Activated CD8-positive, alpha-beta memory T cell treated with anti-CD3 and anti-CD28 coated beads for 36 hours (primary cell): ENCODE measurements around the gene LUZP1. TPM values are rescaled to one million over a fixed set of nuclear protein-coding genes. Genes with fewer than 3 reads are reported as not detected.

Experiments
- CTCF ChIA-PET: fragments of 350-600 bp; sonication (Branson Sonifier 250); formaldehyde crosslinking; loops from one replicate; lab custom pipeline; 2021; ENCODE audit warnings: antibody characterized with exemption; lab: Charles Lee
- POLR2A ChIA-PET: fragments of 350-600 bp; sonication (Branson Sonifier 250); formaldehyde crosslinking; loops from one replicate; lab custom pipeline; 2021; ENCODE audit warnings: antibody characterized with exemption; lab: Charles Lee
- total RNA-seq, 2 experiments: library from RNA; stranded (reverse); gene quantifications; one replicate each; pipeline ENCODE4 v1.2.3, GENCODE V29; 2021

Gene LUZP1
- total RNA-seq, 2 experiments from 2014 or later = 20.4 to 20.7 TPM

DNA sequence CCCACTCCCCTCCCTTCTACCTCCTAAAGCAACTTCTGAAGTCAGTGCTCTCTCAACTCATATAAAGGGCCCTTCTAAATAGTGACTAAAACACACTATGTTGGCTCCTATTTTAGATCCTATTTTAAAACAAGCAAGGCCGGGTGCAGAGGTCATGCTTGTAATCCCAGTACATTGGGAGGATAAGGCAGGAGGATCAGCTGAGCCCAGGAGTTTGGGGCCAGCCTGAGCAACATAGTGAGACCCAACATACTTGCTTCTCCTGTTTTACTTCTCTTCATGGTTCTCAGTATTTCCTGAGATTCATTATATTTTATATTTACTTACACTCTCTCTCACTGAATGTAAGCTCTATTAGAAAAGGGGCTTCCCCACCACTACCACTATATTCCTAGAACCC is 42.5 kb downstream of the LUZP1 start:
- ChIA-PET POLR2A (no interaction called here), CTCF (no interaction called here)

DNA sequence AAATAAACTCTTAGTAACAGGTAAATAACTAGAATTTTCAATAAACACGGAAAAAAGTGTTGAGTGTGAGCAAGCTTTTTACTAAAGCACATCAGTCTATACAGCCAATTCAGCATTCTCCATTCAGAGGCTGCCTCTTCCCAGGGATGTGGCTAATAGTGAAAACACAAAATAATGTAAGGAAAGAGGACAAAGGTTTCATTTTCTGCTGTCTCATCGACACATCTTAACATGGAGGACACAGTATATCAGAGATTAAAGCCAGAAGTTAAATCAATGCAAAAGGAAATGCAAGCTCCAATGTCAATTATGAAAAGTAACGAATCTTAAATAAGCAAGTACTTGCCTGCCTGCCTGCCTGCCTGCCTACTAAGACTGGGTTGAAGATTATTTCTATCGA is 43.2 kb downstream of the LUZP1 start:
- CTCF ChIA-PET = interaction anchor here (1.2 kb wide), 1 partner anchor 59 kb away, joined by 3 read pairs; no protein-coding TSS in a partner anchor
- POLR2A ChIA-PET = interaction anchor here (0.5 kb wide), 1 partner anchor 40 kb away, joined by 10 read pairs; no protein-coding TSS in a partner anchor

DNA sequence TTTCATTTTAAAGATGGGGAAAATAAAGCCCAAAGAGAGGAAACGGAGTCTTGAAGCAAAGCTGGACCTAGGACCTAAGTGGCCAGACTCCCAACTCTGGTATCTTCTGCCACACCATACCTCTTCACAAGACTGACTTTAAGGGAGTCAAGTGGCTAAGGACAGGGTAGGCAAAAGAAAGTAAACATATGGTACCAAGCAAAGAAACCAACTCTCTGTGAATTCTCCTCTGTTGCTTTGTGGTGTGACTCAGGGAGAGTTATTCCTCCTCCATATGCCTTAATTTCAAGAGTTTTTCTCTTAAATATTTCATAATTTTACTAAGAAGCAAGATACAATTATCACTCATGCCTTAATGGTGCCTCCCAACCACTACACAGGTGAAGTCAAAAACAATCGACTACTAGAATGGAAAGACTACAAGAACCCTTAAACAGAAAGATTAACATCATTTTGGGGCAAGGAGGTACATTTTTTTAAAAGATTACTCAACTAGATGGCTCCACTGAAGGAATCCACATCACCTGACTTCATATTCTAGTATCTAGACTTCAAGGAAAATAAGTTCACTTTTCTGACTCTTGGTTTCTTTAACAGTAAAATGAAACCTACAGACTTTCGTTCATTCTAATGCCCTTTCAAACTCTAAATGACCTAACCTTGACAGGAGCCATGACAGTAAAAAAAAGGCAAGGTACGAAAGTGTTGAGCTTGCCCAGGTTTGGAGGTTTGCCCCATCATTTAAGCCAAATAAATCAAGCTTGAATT is 44.2 kb downstream of the LUZP1 start:
- ChIA-PET POLR2A (no interaction called here), CTCF (interaction anchor here (1.2 kb wide), 1 partner anchor 60 kb away, joined by 3 read pairs; no protein-coding TSS in a partner anchor)

DNA sequence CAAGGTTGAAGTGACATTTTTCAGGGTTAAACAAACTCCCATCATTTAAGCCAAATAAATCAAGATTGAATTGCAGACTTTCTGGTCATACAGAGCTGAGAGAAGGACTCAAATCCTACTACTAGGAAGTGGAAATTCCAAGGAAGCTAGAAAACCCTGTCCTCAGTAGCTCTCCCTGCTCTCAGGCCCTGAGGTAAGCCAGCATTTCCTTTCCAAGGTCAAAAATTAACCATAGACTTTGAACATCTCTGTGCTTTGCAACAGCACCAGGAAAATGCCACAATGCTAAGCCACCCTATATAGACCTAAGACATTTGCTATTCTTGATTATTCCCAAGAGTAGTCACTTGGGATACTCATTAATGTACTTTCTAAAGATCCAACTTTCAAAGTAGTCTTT is 45.1 kb downstream of the LUZP1 start:
- ChIA-PET POLR2A (no interaction called here), CTCF (no interaction called here)

DNA sequence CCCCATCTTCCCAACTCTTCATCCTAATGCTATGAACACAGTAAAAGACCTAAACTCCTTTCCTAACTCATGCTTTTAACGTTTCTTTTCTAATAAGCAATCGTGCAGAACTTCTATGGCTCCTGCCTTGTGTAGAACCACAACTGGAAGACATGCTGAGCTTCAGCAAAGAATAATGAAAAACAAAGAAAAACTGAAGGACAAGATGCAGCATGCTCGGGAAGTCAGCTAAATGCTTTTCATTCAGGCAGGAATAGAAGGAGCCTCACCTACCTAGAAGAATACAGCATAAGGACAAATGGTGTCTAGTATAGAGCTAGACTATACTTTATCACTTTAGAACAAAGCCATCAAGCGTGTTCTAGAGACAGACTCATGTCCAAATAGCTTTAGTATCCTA is 45.9 kb downstream of the LUZP1 start:
- ChIA-PET POLR2A (no interaction called here), CTCF (no interaction called here)

DNA sequence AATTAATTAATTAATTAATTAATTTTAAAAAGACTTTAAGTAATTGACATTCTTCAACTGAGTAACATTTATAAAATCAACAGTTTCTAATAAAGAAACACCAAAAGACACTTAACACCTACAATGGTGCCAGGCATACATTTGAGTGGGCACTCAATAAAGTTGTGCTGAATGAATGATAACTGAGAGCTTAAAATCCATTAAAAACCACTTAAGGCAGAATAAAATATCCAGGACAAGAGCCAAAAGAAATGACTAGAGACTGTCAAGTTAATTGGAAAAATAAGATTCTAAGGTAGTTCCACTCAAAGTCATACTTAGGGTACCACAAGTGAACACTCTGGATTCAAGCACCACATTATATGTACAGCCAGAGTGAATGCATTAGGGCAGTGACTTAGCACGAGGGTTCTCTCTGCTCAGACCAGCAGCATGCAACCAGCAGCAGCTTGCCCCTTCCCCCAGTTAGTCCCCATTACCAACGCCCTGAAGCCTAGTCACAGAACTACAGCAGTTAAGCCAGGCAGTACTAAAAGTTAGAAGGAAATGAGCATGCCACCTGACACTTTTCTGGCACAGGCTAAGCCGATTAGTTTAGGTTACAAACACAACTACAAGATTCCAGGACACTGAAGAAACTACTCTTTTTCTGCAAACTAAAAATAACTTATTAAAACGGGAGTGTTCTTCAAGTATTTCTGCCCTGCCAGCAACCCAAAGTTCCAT is 46.5 kb downstream of the LUZP1 start:
- POLR2A ChIA-PET = no interaction called here
- CTCF ChIA-PET = no interaction called here

DNA sequence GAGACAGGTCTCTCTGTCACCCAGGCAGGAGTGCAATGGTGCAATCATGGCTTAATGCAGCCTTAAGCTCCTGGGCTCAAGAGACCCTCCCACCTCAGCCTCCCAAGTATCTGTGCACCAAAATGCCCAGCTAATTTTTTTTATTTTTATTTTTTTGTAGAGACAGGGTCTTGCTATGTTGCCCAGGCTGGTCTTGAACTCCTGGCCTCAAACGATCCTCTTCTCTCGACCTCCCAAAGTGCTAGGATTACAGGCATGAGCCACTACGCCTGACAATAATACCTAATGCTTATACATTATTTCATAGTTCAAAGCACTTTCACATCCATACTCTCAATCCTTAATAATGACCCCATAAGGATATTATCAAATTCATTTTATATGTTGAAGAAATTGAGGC is 48.3 kb downstream of the LUZP1 start:
- ChIA-PET POLR2A (no interaction called here), CTCF (interaction anchor here (1.4 kb wide), 1 partner anchor 109 kb away, joined by 3 read pairs; no protein-coding TSS in a partner anchor)

DNA sequence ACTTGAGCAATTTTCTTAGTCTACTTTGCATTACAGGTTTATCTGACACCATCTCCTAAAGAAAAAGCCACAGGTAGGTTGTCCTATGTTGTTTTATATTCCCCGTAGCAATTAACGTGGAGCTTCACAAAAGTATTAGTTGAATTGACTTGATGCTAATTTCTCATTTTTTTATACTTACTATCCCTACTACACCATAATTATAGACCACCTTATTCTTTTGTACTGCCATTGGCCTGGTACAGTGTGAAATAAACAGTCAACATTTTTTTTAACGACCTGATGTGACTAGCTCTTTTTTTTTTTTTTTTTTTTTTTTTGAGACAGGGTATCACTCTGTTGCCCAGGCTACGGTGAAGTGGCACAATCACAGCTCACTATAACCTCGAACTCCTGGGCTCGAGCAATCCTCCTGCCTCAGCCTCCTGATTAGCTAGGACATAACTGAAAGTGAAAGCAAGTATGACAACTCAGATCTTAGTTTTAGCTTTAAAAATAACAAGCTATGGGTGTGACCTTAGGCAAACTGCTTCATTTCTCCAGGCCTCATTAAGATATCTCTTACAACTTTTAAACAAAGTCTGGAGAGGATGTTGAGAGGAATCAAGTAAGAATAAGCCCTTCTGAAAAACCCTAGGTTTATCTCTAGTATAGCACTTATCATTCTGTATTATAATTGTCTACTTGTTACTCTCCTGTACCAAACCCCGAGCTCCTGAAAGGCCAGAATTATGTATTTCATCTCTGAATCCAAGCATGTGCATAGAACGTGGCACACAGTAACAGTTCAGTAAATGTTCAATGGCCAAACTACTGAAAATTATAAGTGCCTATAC is 49.5 kb downstream of the LUZP1 start:
- ChIA-PET POLR2A (interaction anchor here (0.6 kb wide), 3 partner anchors 11 to 48 kb away, joined by 3 to 4 read pairs (median 4); no protein-coding TSS in a partner anchor), CTCF (interaction anchor here (0.7 to 1.4 kb wide), 6 partner anchors 9 to 110 kb away, joined by 3 to 6 read pairs (median 4); no protein-coding TSS in a partner anchor)

DNA sequence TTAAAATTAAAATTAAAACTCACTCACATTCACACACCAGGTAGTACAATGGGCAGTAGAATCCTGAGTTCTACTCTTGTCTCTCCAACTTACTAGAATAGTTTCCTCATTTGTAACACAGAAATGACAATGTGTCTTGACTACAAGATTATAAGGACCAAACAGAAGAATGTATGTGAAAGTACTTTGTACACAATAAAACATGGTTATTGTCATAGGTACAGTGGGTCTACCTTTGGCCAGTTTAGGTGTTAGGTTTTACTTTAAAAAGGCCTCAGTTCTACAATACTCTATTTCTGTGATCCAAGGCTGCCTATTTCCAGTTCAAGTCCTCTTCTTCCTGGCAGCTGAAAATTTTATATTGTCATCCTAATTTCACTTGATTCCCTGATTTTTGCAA is 50.2 kb downstream of the LUZP1 start:
- POLR2A ChIA-PET = interaction anchor here (0.6 kb wide), 3 partner anchors 12 to 49 kb away, joined by 3 to 4 read pairs (median 4); no protein-coding TSS in a partner anchor
- CTCF ChIA-PET = interaction anchor here (0.7 to 1.4 kb wide), 3 partner anchors 20 to 66 kb away, joined by 3 to 6 read pairs (median 5); no protein-coding TSS in a partner anchor

DNA sequence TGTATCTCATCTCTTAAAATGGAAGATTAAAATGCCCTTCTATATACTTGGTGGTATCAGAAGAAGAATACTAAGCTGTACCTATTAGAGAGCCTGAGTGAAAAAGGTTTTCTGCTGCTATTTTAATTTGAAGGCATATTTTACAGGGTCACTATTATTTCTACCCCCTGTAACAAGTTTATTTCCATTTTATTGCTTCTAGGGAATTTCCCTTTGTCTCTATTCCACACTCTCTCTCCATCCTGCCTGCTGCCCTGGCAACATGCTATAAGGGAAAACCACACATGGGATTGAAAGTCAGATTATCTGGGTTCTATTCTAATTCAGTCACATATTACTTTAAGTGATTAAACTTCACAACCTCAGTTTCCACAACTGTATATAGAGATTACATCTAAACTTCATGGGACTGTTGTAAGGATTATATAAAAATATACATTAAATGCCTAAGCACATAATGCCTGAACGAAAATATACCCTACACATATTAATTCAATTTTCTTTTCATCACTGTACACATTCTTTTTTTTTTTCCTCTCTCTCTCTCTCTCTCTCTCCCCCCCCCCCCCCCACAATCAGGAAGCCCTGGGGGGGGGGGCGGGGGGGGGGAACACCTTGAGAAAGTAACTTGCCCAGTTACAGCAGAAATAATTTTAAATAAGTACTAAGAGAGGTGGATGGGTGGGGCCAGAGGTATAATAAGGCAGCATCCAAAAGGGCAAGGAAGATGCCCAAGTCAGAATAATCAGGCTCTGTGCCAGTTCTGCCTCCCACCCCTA is 51.5 kb downstream of the LUZP1 start:
- POLR2A ChIA-PET = no interaction called here
- CTCF ChIA-PET = interaction anchor here (0.6 to 1.0 kb wide), 2 partner anchors 48 to 67 kb away, joined by 3 to 4 read pairs; no protein-coding TSS in a partner anchor

DNA sequence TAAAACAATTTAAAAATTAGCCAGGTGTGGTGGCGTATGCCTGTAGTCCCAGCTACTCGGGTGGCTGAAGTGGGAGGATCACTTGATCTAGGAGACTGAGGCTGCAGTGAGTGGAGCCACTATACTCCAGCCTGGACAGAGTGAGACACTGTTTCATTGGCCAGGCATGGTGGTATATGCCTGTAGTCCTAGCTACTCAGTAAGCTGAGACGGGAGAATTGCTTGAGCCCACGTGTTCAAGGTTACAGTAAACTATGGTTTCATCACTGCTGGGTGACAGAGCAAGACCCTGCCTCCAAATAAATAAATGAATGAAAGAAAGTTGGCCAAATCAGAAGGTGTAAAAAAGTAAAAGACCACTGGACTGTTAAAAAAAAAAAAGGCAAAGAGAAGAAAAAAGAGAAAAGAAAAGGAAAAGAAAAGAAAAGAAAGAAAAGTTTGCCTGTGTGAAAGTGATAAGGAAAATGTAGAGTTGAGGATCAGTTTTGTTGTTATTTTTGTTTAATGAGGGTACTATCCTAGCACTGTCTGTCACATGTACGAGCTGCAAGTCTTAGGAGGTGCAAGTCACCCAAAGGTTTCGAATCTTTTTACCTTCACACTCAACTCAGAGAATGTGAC is 52.3 kb downstream of the LUZP1 start:
- ChIA-PET POLR2A (no interaction called here), CTCF (interaction anchor here (1.0 to 1.6 kb wide), 2 partner anchors 16 to 68 kb away, joined by 3 read pairs; no protein-coding TSS in a partner anchor)

DNA sequence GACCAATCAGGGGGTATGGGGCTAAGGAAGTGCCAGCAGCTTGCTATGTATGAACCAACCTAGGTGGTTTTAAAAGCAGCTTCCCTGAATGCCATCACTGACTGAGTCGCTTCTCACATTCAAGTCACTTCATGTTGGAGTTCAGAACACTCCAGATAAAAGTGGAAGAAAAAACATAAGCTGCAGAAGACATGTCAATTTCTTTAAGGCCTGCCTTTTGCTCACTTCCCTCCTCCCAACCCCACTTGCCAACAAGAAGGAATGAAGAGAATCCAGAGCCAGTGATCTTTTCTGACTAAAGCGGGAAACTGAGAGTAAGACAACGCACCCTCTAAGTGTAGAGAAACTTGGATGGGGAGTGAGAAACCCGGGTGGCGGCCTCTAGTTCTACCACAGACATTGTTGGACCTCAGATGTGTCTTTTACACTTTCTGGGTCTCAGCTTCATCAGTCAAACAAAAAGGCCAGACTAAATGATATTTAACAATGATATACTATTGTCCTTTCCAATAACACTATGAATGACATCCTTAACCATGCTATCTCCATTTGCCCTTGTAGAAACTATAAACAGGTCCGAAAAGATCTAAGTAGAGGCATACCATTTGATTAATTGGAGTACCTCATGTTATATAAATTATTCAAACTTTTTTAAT is 54.1 kb downstream of the LUZP1 start:
- POLR2A ChIA-PET = no interaction called here
- CTCF ChIA-PET = interaction anchor here (1.1 to 1.6 kb wide), 3 partner anchors 16 to 69 kb away, joined by 3 to 4 read pairs (median 3); no protein-coding TSS in a partner anchor

DNA sequence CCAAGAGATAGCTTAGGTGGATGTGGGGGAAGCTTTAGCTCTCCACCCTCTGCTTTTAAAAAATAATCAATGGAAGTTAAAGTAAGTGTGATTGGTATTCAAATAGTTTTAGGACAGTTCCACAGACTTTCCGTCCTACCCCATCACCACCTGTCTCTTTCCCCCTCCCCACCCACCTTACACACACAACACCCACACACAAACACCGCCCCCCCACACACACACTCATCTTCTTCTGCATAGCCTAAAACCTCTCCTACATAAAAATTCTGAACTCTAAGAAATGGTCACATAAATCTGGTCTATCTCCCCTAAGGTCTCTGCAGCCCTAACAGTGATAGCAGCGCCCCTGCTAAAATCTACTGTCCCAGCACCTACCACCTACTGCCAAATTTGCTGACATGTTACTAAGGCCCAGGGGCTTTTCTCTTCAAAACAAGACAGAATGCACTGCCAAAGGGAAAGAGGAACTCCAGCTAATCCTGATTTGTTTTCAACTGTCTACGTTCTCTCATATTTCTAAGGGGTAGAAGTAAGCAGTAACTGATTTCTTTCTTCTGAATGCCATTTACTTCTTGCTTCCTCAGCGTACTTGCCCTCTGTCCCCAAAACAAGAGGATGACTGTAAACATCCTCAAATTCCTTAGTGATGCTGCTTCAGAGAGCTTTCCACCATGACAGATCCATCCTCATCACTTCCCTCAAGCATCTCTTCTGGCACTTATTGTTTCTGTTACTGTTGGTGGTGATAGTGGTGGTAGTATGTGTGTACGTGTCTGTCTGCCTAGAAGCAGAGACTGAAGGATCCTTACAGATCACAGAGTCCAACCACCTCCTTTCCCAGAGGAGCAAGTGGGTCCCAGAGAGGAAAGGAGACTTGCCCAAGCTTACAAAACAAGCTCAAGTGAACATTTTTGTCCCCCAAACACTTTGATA is 56.8 kb downstream of the LUZP1 start:
- POLR2A ChIA-PET = interaction anchor here (0.5 to 1.4 kb wide), 5 partner anchors 9 to 372 kb away, joined by 3 to 5 read pairs (median 4); partner anchors contain the start of gene ASAP3
- CTCF ChIA-PET = interaction anchor here (0.7 to 3.0 kb wide), 3 partner anchors 21 to 72 kb away, joined by 3 to 15 read pairs (median 3); no protein-coding TSS in a partner anchor

DNA sequence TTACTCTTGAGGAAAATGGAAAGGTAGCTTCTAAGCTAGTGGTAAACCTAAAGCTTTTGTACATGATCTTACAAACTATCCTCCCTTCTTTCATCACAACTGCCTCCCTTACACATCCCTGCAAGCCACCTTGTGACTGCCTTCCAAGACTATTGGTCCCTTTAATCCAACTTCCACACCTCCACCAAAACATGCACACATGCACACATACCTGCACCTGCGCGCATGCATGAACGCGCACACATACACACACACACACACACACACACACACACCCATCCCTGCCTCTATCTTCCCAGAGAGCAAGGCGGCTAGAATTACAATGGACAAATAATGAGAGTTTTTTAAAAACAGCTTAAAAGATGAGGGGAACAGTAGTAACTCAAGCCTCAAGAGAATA is 58.3 kb downstream of the LUZP1 start:
- ChIA-PET POLR2A (interaction anchor here (0.8 to 1.4 kb wide), 2 partner anchors 10 to 57 kb away, joined by 5 to 8 read pairs; no protein-coding TSS in a partner anchor), CTCF (interaction anchor here (0.7 to 3.0 kb wide), 5 partner anchors 9 to 73 kb away, joined by 3 to 15 read pairs (median 5); no protein-coding TSS in a partner anchor)

DNA sequence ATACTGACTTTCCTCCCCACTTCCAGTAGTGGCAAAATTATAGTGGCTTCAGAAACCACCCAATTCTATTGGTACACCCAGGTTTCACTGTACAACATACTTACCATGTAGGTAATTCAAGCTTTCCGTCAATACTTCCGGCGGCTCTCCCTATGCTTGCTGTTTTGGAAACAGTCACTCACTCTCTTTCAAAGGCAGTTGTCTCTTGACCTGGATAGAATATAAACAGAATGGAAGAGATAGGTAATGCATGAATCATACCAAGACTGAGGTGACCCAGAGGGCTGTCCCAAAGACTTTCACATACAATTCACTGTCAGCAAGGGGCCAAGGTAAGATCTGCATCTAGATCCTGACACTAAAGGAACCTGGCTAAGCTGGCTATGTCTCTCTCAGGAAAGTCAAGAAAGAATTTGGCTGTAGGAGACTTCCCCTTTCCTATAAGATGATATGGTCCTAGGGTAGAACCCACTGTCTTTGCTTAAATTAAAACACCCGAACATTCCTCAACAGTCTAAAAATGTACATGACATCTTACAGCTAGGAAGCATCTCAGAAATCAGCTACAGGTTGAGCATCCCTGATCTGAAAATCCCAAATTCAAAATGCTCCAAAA is 59.6 kb downstream of the LUZP1 start:
- POLR2A ChIA-PET = no interaction called here
- CTCF ChIA-PET = interaction anchor here (0.5 to 3.0 kb wide), 5 partner anchors 9 to 81 kb away, joined by 3 to 15 read pairs (median 3); no protein-coding TSS in a partner anchor
